HepG2 (cell line): ENCODE data around the gene CDC26. TPM values are rescaled to one million over a fixed set of nuclear protein-coding genes. Genes with fewer than 3 reads are reported as not detected.

Experiments
- ARID3A ChIP-seq: IDR thresholded peaks from 2 replicates; pipeline ENCODE4 v1.6.1; 2012; ENCODE audit warnings: low read depth, low read length, improper control_type of control experiment
- ARID5B ChIP-seq: IDR thresholded peaks from 2 replicates; pipeline ENCODE4 v1.4.0; 2020; ENCODE audit warnings: mild to moderate bottlenecking, missing genetic modification reagents
- MXI1 ChIP-seq: IDR thresholded peaks from 3 replicates; pipeline ENCODE4 v1.6.1; 2012; ENCODE audit warnings: low read depth, low read length, inconsistent platforms, borderline replicate concordance
- NRL ChIP-seq: sonication (generic); formaldehyde crosslinking; IDR thresholded peaks from 2 replicates; pipeline ENCODE4 v1.5.0; 2020; ENCODE audit warnings: missing genetic modification reagents, mild to moderate bottlenecking, moderate library complexity, borderline replicate concordance
- PREB ChIP-seq: sonication (generic); formaldehyde crosslinking; IDR thresholded peaks from 2 replicates; pipeline ENCODE4 v1.4.0; 2020; ENCODE audit warnings: missing genetic modification reagents
- RXRB ChIP-seq: IDR thresholded peaks from 2 replicates; pipeline ENCODE4 v1.6.1; 2016; ENCODE audit warnings: borderline replicate concordance, missing genetic modification reagents, missing compliant biosample characterization
- SAFB2 ChIP-seq: sonication (generic); formaldehyde crosslinking; IDR thresholded peaks from 2 replicates; pipeline ENCODE4 v1.5.1; 2020; ENCODE audit warnings: missing genetic modification reagents, low read depth, mild to moderate bottlenecking, borderline replicate concordance
- TCF12 ChIP-seq, 2 experiments: fragments of 450-650 bp in 1 of 2; sonication (generic) in 1 of 2; formaldehyde crosslinking in 1 of 2; IDR thresholded peaks; 2 replicates each; pipeline versions ENCODE4 v1.6.1 to v1.8.0; 2017 to 2022; ENCODE audit warnings: antibody characterized with exemption in 1 of 2, mild to moderate bottlenecking in 1 of 2, missing genetic modification reagents in 1 of 2, moderate library complexity in 1 of 2
- ZNF644 ChIP-seq: IDR thresholded peaks from 2 replicates; pipeline ENCODE4 v1.6.1; 2016; ENCODE audit warnings: low read depth
- ZNF672 ChIP-seq: sonication (generic); formaldehyde crosslinking; IDR thresholded peaks from 2 replicates; pipeline ENCODE4 v1.8.1; 2022; ENCODE audit warnings: missing genetic modification reagents
- ZNF740 ChIP-seq: sonication (generic); formaldehyde crosslinking; IDR thresholded peaks from 2 replicates; pipeline ENCODE4 v1.4.0; 2020; ENCODE audit warnings: missing genetic modification reagents
- ZNF773 ChIP-seq: sonication (generic); formaldehyde crosslinking; IDR thresholded peaks from 2 replicates; pipeline ENCODE4 v1.4.0; 2020; ENCODE audit warnings: missing genetic modification reagents, borderline replicate concordance
- polyA plus RNA-seq, 8 experiments: library from polyadenylated mRNA; depleted of rRNA in 3 of 8; stranded (reverse) in 7 of 8; unstranded in 1 of 8; fragments of >200 nt; fragmentation: Illumina TruSeq in 4 of 8; extraction: Trizol in 4 of 8; gene quantifications; 2 replicates each; pipeline versions ENCODE4 v1.2.1 to v1.2.3, GENCODE V29; 2011 to 2016; ENCODE audit warnings: low read depth in 4 of 8, missing spikeins in 1 of 8, mixed read lengths in 1 of 8; ENCODE audit not compliant: insufficient read depth in 1 of 8
- total RNA-seq, 5 experiments: library from RNA; depleted of rRNA; stranded (reverse); fragments of >200 nt; fragmentation: Illumina TruSeq; extraction: Trizol; gene quantifications; 2 replicates each; pipeline ENCODE4 v1.2.3, GENCODE V29; 2016; ENCODE audit warnings: low read depth in 1 of 5
- TF ChIP-seq, protein P1 (sequence below), 2 experiments: sonication (generic) in 1 of 2; formaldehyde crosslinking in 1 of 2; IDR thresholded peaks; 2 replicates each; pipeline versions ENCODE4 v1.6.1 to v1.9.0; 2014 to 2022; ENCODE audit warnings: antibody characterized with exemption in 1 of 2, borderline replicate concordance in 1 of 2, inconsistent platforms in 1 of 2, low read depth in 1 of 2, missing genetic modification reagents in 1 of 2

CDC26 gene
- total and polyA plus RNA-seq, 2 of the 13 experiments (the other 11 are each of a cell fraction or from before 2014, with no cell fraction given), result 26.6 to 57.9 TPM

DNA sequence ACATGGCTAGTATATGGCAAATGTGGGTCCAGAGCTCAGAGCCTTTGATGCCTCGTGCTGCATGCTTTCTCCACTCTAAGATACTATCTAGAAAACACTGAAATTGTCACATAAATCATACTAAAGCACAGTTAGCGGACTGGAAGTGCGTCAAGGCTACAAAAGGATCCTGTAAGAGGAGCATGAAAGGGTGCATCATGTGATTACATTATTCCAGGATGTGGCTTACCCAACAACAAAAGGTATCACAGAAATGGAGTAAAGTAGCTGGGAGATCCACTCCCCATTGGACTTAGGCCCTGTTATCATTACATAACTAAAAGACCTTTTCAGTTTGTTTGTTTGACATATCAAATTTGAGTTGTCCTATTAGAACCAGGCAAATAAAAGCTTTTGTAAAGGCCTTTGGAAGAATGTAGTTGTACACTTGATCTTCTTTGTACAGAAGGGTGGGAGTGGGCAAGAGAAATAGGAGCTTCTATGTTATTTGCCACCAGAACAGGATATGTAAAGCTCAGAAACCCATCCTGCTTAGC, 47.2 kb downstream of the CDC26 start (continued):
- TF ChIP-seq, protein P1, sequence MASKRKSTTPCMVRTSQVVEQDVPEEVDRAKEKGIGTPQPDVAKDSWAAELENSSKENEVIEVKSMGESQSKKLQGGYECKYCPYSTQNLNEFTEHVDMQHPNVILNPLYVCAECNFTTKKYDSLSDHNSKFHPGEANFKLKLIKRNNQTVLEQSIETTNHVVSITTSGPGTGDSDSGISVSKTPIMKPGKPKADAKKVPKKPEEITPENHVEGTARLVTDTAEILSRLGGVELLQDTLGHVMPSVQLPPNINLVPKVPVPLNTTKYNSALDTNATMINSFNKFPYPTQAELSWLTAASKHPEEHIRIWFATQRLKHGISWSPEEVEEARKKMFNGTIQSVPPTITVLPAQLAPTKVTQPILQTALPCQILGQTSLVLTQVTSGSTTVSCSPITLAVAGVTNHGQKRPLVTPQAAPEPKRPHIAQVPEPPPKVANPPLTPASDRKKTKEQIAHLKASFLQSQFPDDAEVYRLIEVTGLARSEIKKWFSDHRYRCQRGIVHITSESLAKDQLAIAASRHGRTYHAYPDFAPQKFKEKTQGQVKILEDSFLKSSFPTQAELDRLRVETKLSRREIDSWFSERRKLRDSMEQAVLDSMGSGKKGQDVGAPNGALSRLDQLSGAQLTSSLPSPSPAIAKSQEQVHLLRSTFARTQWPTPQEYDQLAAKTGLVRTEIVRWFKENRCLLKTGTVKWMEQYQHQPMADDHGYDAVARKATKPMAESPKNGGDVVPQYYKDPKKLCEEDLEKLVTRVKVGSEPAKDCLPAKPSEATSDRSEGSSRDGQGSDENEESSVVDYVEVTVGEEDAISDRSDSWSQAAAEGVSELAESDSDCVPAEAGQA (IDR thresholded peaks at IDR 0.05; ENCODE audit: low read depth), result no peak
- TF ChIP-seq, protein P1 (CRISPR knock-in tag; IDR thresholded peaks at IDR 0.05; ENCODE audit: borderline replicate concordance), result no peak
- peak; percentile 84 for TF ChIP-seq ARID5B
- TF ChIP-seq RXRB (CRISPR knock-in tag), result peak; percentile 54; the same call in 1 of the 2 replicates
- TF ChIP-seq ARID3A, result peak; percentile 45
- no peak for TF ChIP-seq TCF12 (IDR thresholded peaks at IDR 0.05)
- TF ChIP-seq TCF12 (CRISPR knock-in tag; IDR thresholded peaks at IDR 0.05), result no peak
- TF ChIP-seq SAFB2, result no peak; the same call in 1 of the 2 replicates
- no peak for TF ChIP-seq PREB (CRISPR knock-in tag)
- no peak for TF ChIP-seq ZNF672 (CRISPR knock-in tag)
- peak; percentile 20; the same call in 1 of the 3 replicates for TF ChIP-seq MXI1
- no peak for TF ChIP-seq ZNF740 (CRISPR knock-in tag)
- TF ChIP-seq ZNF773 (CRISPR knock-in tag), result no peak
- no peak for TF ChIP-seq NRL
- peak; percentile 38; the same call in 1 of the 2 replicates for TF ChIP-seq ZNF644
